ENCODE results near the gene HS1BP3.

The HS1BP3 gene

GRCh38 chr2:20668451-20668850 lies 17.6 kb upstream of the HS1BP3 start:
- ATAC-seq (no peak), DNase-seq (no peak)
- peaks cover 95% of the 10 kb centered on the region for H3K27me3 Mint-ChIP-seq
- no peaks in the 10 kb centered on the region for H3K9me3 Mint-ChIP-seq
- H3K27ac Mint-ChIP-seq: no peak overlapping the region
- H3K4me3 Mint-ChIP-seq: no peak overlapping the region
- peaks cover 42% of the 10 kb centered on the region for H3K4me1 Mint-ChIP-seq

DNA sequence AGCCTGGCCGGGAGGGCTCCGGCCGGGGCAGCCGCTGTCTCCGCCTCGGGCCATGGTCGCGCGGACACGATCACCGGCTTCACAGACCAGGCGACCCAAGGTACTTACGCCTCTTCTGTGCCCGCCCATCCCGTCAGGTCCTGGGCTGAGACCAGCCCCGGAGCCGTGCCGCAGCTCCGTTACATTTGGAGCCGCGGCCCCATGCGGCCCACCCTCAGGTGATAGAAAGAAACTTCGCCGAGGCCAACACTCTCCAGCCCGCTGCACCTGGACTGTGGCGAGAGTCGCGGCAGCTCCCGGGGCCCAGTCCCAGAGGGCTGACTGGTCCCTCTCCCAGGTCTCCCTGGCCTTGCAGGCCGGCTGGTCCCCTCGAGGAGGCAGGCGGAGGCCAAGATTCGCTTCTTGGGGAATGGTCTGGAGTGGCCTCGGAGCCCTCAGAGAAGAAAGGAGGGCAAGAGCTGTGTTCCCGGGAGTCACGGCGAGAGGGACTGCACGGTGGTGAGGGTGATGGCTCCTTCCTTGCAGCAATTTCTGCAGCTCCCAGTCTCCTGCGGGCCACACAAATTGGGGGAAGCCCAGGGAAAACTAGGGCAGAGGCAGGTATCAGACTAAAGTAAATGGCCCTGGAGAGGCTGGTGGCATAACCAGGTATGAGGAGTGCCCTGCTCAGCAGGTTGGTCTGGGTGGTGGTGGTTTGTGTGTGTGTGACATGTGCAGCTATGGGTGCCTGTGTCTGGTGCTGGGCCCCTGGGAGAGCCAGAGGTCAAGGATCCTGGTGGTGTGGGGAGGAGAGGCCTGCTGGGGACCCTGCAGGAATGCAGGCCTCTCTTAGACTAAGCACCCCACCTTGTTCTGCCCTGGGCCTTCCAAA lies 16.9 kb upstream of the HS1BP3 start:
- Mint-ChIP-seq H3K4me3 (peak overlapping the region; percentile 5 to 31), H3K4me1 (peaks cover 42% of the 10 kb centered on the region), H3K27ac (no peak overlapping the region), H3K9me3 (no peaks in the 10 kb centered on the region), H3K27me3 (peaks cover 94% of the 10 kb centered on the region)
- ATAC-seq (no peak), DNase-seq (no peak)

- Mint-ChIP-seq H3K27ac (no peak overlapping the region), H3K4me3 (no peak overlapping the region), H3K9me3 (no peaks in the 10 kb centered on the region), H3K4me1 (peaks cover 42% of the 10 kb centered on the region), H3K27me3 (peaks cover 94% of the 10 kb centered on the region)
- DNase-seq (no peak), ATAC-seq (peak; percentile 14)
Measured at GRCh38 chr2:20667151-20667530, 16.2 kb upstream of the HS1BP3 start.

- no peaks in the 10 kb centered on the region for H3K9me3 Mint-ChIP-seq
- ATAC-seq: peak; percentile 39
- H3K27ac Mint-ChIP-seq: no peak within 1 kb of the TSS
- no peak for DNase-seq
- H3K4me1 Mint-ChIP-seq: peaks cover 41% of the 10 kb centered on the region
- H3K4me3 Mint-ChIP-seq: peak within 1 kb of the TSS; percentile 82 to 86
- H3K27me3 Mint-ChIP-seq: peaks cover 94% of the 10 kb centered on the region
Measured at GRCh38 chr2:20666304-20667150, 15.6 kb upstream of the HS1BP3 start, which contains the start of gene GDF7. TSS of gene GDF7 (plus strand) at chr2:20667144. CDS start at chr2:20667240, 96 bp downstream.

GRCh38 chr2:20666005-20666303 lies 15.1 kb upstream of the HS1BP3 start:
- ATAC-seq (no peak), DNase-seq (no peak)
- peaks cover 94% of the 10 kb centered on the region for H3K27me3 Mint-ChIP-seq
- no peaks in the 10 kb centered on the region for H3K9me3 Mint-ChIP-seq
- peak overlapping the region; percentile 82 to 86 for H3K4me3 Mint-ChIP-seq
- H3K4me1 Mint-ChIP-seq: peaks cover 36% of the 10 kb centered on the region
- H3K27ac Mint-ChIP-seq: no peak overlapping the region

DNA sequence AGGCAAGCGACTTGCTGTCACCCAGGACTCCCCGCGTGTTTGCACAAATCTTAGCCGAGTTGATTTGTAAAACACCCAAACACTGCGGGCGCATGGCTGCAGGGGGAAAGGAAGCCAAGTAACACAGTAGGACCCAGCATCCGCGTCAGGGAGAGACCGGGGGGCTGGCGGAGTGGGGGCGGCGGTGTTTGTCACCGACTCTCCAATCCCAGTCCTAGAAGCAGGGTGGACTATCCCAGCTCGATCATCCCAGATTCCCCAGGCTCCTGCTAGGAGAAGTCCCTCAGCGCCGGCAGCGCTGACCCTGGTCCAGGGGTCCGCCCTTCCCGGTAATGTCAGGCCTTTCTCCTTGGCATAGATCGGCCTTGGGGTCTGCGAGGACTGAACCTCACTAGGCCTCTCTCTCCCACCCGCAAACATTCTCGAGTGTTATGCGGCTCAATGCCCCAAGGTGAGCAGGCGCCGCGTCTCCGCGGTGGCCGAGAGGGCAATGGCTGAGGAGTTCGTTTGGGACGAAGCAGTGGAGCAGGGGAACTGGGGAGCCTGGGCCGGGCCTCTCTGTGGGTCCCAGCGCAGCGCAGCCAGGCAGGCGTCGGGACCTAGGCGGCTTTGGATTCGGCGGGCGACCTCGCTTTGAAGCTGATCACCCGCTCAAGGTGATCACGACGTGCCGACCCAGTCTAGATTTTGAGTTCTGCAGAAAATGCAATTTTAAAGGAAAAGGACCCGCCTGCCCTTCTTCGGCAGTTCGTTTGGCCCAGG lies 14.5 kb upstream of the HS1BP3 start:
- ATAC-seq: no peak
- H3K4me1 Mint-ChIP-seq: peaks cover 36% of the 10 kb centered on the region

DNA sequence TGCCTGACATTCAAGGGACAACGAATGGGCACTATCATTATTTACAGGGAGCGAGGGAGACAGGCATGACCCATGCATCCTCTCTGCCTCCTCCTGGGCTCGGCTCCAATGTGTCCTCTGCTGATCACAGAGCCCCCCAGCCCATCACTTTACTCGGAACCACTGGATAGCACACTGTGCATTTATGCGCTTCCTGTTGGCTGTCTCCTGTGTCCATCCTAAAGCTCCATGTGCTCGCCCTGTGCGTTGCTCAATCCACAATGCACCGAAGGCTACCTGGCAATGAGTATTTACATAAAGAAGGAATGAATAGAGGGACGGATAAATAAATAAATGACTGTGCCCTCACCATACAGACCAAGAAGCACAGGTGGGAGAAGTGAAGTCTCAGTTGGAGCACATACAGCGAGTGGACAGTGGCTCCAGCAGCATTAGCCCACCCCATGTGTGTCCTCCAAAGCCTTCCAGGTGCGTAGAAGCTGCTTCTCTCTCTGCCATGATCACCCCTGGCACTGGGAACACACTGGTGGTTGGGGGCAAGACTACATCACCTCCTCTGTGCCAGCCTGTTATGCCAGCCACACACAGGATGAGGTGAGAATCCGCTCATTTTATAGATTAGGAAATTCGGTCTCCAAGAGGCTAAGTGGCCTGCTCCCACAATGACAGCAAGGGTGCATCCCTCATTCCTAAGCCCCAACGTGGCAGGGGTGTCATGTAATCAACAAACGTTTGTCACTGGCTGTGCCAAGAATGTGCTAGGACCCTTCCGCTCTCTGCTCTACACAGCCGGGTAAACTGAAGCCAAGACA lies 13.7 kb upstream of the HS1BP3 start:
- no peaks in the 10 kb centered on the region for H3K9me3 Mint-ChIP-seq
- H3K4me1 Mint-ChIP-seq: peaks cover 31% of the 10 kb centered on the region
- peaks cover 89% of the 10 kb centered on the region for H3K27me3 Mint-ChIP-seq
- ATAC-seq: no peak
- H3K27ac Mint-ChIP-seq: no peak overlapping the region
- no peak overlapping the region for H3K4me3 Mint-ChIP-seq
- no peak for DNase-seq

More for the DNA sequence above, 14.5 kb upstream of the HS1BP3 start:
- H3K27ac Mint-ChIP-seq: no peak overlapping the region
- no peak for DNase-seq
- no peaks in the 10 kb centered on the region for H3K9me3 Mint-ChIP-seq
- H3K27me3 Mint-ChIP-seq: peaks cover 94% of the 10 kb centered on the region
- H3K4me3 Mint-ChIP-seq: peak overlapping the region; percentile 82 to 86

- no peaks in the 10 kb centered on the region for H3K9me3 Mint-ChIP-seq
- ATAC-seq (no peak), DNase-seq (no peak)
- peaks cover 27% of the 10 kb centered on the region for H3K4me1 Mint-ChIP-seq
- no peak overlapping the region for H3K4me3 Mint-ChIP-seq
- no peak overlapping the region for H3K27ac Mint-ChIP-seq
- H3K27me3 Mint-ChIP-seq: peaks cover 87% of the 10 kb centered on the region
Measured at GRCh38 chr2:20664071-20664390, 13.1 kb upstream of the HS1BP3 start.

GRCh38 chr2:20663196-20664070 lies 12.5 kb upstream of the HS1BP3 start:
- no peak for DNase-seq
- H3K4me3 Mint-ChIP-seq: no peak overlapping the region

DNA sequence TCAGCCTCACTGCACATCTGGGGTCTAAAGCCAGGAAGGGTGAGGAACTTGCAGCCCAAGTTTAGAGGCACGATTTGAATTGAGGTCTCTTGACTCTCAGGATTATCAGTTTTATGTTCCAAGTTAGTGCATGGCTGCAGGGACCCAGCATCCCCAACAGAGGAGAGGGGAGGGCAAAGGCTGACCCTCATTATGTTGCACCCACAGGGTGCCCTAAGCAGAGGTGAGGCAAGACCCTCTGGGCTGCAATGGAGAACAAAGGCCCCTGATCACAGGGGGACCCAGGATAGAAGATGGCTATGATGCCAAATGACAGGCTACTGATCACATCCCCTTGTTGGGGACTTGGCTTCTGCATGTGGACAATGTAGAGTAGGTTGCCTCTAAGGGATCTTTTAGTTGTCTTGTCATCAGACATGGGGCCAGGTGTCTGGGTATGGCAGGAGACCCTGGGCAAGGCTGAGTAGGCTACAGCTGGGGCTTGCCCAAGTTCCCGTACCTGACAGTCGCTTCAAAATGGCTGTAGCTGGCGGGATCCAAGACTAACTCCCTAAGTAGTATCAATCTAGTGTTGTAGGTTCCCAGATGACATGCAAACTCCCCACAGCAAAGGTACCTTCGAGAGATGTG lies 11.5 kb upstream of the HS1BP3 start:
- Mint-ChIP-seq H3K9me3 (no peaks in the 10 kb centered on the region), H3K4me3 (no peak overlapping the region), H3K27ac (no peak overlapping the region), H3K4me1 (peaks cover 20% of the 10 kb centered on the region), H3K27me3 (peaks cover 74% of the 10 kb centered on the region)
- DNase-seq (no peak), ATAC-seq (no peak)

More at GRCh38 chr2:20663196-20664070, 12.5 kb upstream of the HS1BP3 start:
- Mint-ChIP-seq H3K9me3 (no peaks in the 10 kb centered on the region), H3K4me1 (peaks cover 27% of the 10 kb centered on the region), H3K27ac (no peak overlapping the region), H3K27me3 (peaks cover 84% of the 10 kb centered on the region)
- ATAC-seq: no peak

DNA sequence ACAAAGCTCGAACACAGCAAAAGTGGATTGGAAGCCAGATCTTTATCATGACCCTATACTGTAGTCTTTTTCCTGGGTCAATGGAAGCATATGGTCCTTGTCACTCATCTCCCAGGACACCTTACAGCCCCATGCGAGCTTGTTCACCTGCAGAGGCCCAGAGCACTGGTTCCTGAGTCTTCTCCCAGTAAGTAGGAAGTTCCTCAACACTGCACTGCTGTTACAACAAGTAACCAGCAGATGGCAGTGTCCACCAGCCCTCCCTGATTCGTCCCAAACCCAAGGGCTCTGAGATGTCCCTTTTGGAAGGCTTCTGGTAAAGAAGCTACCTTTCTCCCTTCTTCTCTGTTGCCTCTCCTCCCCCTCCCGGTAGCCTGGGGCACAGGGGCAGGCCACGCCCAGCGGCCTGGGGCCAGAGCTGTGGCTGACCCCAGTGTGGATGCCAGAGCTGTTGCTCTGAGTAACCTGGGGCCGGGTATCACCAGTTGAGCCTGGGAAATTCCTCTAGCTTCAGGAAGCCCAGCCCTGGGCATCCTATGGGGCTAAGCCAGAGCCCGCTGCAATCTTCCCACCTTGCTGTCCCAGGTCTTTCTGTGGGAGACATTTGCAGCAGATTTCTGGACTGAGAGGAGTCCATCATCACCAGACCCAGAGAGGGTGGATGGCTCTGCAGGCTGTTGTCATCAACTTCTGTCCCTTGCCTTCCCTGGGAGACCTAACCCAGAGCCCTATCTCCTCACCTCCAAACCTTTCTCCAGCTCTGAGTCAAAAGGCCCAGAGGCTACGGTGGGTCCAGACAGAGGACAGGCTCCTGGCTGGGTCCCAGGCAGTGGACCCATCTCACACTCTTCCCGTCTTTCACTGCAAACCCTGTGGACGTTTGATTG lies 10.8 kb upstream of the HS1BP3 start:
- H3K9me3 Mint-ChIP-seq: no peaks in the 10 kb centered on the region
- no peak overlapping the region for H3K4me3 Mint-ChIP-seq
- H3K27me3 Mint-ChIP-seq: peaks cover 71% of the 10 kb centered on the region
- H3K4me1 Mint-ChIP-seq: peaks cover 18% of the 10 kb centered on the region
- no peak overlapping the region for H3K27ac Mint-ChIP-seq
- ATAC-seq (peak; percentile 51), DNase-seq (peak; percentile 60 to 64)

DNA sequence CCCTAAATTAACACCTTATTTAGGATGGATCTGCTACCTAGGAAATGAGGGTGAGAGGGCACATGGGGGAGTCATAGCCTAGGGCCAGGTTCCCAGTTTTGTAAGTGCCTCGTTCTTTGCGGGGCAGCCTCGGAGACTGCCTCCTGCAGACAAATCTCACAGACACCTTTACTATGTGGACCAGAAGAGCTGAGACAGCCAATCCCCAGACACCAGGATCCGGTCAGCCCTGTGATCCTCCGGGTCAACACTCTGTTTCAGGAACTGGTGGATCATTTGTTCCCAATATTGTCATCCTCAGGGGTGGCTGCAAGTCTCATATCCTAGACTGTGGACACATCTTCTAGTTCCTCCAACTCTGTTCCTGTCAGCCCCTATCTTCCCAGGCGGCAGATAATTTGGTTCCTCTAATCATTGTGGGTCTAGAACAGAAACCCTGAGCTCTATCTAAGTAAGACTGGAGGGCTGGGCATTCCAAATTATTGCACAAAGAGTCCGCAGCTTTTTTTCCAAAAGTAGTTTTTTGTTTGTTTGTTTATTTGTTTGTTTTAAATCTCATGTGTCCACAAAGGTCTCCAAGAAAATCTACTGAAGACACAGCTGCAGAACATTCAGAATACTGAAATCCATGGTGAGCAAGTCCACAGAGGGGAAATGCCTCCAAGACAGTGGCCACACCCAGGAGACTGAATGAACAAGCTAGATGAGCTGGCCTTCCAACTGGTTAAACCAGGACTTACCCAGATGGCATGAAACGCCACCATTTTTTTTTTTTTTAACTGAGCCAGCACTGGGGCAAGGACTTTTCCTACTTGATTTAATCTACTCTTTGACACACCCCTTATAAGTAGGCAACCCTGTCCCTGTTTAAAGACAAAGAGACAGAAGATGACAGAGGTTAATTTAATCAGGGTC lies 9.9 kb upstream of the HS1BP3 start:
- H3K4me1 Mint-ChIP-seq: peaks cover 9% of the 10 kb centered on the region
- DNase-seq: no peak
- no peaks in the 10 kb centered on the region for H3K9me3 Mint-ChIP-seq
- H3K4me3 Mint-ChIP-seq: no peak overlapping the region
- H3K27me3 Mint-ChIP-seq: peaks cover 62% of the 10 kb centered on the region
- no peak for ATAC-seq
- no peak overlapping the region for H3K27ac Mint-ChIP-seq
